H9 (cell line): ENCODE data around the gene THAP4. TPM values are rescaled to one million over a fixed set of nuclear protein-coding genes. Genes with fewer than 3 reads are reported as not detected.

Experiments used
- DNase-seq: peaks from one replicate; pipeline ENCODE4 v3.0.0-alpha.2; 2017
- H2AFZ ChIP-seq: one replicate; pipeline ENCODE4 v1.6.1; 2013; ENCODE audit warnings: mild to moderate bottlenecking, low read length, control low read depth, moderate library complexity
- H2AK5ac ChIP-seq: 2 replicates; pipeline ENCODE4 v1.6.1; 2013; ENCODE audit warnings: low read length, control low read depth, mixed read lengths; ENCODE audit not compliant: insufficient read length
- H2BK120ac ChIP-seq: one replicate; pipeline ENCODE4 v1.6.1; 2013; ENCODE audit warnings: low read depth, mild to moderate bottlenecking, low read length, control low read depth, inconsistent platforms; ENCODE audit not compliant: poor library complexity, severe bottlenecking
- H2BK12ac ChIP-seq: 2 replicates; pipeline ENCODE4 v1.6.1; 2013; ENCODE audit warnings: low read length, control low read depth, mixed read lengths, low read depth; ENCODE audit not compliant: insufficient read length
- H2BK15ac ChIP-seq: 2 replicates; pipeline ENCODE4 v1.6.1; 2013; ENCODE audit warnings: low read depth, low read length, control low read depth
- H2BK20ac ChIP-seq: one replicate; pipeline ENCODE4 v1.6.1; 2013; ENCODE audit warnings: low read depth, mild to moderate bottlenecking, low read length, control low read depth, inconsistent platforms; ENCODE audit not compliant: poor library complexity, severe bottlenecking
- H2BK5ac ChIP-seq: 2 replicates; pipeline ENCODE4 v1.6.1; 2013; ENCODE audit warnings: low read length, control low read depth, mixed read lengths; ENCODE audit not compliant: insufficient read length
- H3K14ac ChIP-seq: 2 replicates; pipeline ENCODE4 v1.6.1; 2013; ENCODE audit warnings: low read length, control low read depth; ENCODE audit not compliant: insufficient read depth
- H3K18ac ChIP-seq: 2 replicates; pipeline ENCODE4 v1.6.1; 2013; ENCODE audit warnings: low read depth, mild to moderate bottlenecking, mixed read lengths, low read length, control low read depth; ENCODE audit not compliant: insufficient read length
- H3K23ac ChIP-seq: 2 replicates; pipeline ENCODE4 v1.6.1; 2013; ENCODE audit warnings: low read length, control low read depth, mixed read lengths, low read depth; ENCODE audit not compliant: insufficient read length
- H3K23me2 ChIP-seq: 2 replicates; pipeline ENCODE4 v1.6.1; 2013; ENCODE audit warnings: low read depth, mild to moderate bottlenecking, mixed read lengths, low read length, control low read depth; ENCODE audit not compliant: insufficient read length, poor library complexity, severe bottlenecking
- H3K27ac ChIP-seq: 2 replicates; pipeline ENCODE4 v1.5.1; 2013; ENCODE audit warnings: low read length, control low read depth, mixed read lengths, low read depth; ENCODE audit not compliant: insufficient read length
- H3K27me3 ChIP-seq: 2 replicates; pipeline ENCODE4 v1.6.1; 2013; ENCODE audit warnings: low read length, control low read depth, inconsistent platforms; ENCODE audit not compliant: insufficient read depth
- H3K4ac ChIP-seq: 2 replicates; pipeline ENCODE4 v1.6.1; 2013; ENCODE audit warnings: low read depth, mild to moderate bottlenecking, control low read depth, inconsistent platforms, low read length, moderate library complexity
- H3K4me1 ChIP-seq: 2 replicates; pipeline ENCODE4 v1.6.1; 2013; ENCODE audit warnings: low read length, control low read depth, inconsistent platforms; ENCODE audit not compliant: insufficient read depth
- H3K4me2 ChIP-seq: 2 replicates; pipeline ENCODE4 v1.6.1; 2013; ENCODE audit warnings: low read length, control low read depth, mixed read lengths; ENCODE audit not compliant: insufficient read length, insufficient read depth
- H3K56ac ChIP-seq: 2 replicates; pipeline ENCODE4 v1.6.1; 2013; ENCODE audit warnings: low read depth, mild to moderate bottlenecking, mixed read lengths, low read length, control low read depth; ENCODE audit not compliant: insufficient read length
- H3K79me1 ChIP-seq: 2 replicates; pipeline ENCODE4 v1.6.1; 2013; ENCODE audit warnings: low read depth, mild to moderate bottlenecking, moderate library complexity, low read length, control low read depth, inconsistent platforms; ENCODE audit not compliant: insufficient read depth, poor library complexity, severe bottlenecking
- H3K79me2 ChIP-seq: 2 replicates; pipeline ENCODE4 v1.6.1; 2013; ENCODE audit warnings: low read length, control low read depth, inconsistent platforms; ENCODE audit not compliant: insufficient read depth
- H3K9ac ChIP-seq: 2 replicates; pipeline ENCODE4 v1.6.1; 2013; ENCODE audit warnings: low read length, control low read depth, mixed read lengths; ENCODE audit not compliant: insufficient read length; ENCODE audit errors: extremely low read depth
- H3K9me3 ChIP-seq: one replicate; pipeline ENCODE4 v1.6.1; 2013; ENCODE audit warnings: low read depth, low read length, inconsistent platforms; ENCODE audit not compliant: control insufficient read depth
- H3T11ph ChIP-seq: one replicate; pipeline ENCODE4 v1.6.1; 2013; ENCODE audit warnings: mild to moderate bottlenecking, low read length, control low read depth, inconsistent platforms
- H4K20me1 ChIP-seq: one replicate; pipeline ENCODE4 v1.6.1; 2013; ENCODE audit not compliant: control insufficient read depth, insufficient read length, insufficient read depth
- H4K5ac ChIP-seq: 2 replicates; pipeline ENCODE4 v1.6.1; 2013; ENCODE audit warnings: low read depth, mild to moderate bottlenecking, mixed read lengths, low read length, control low read depth; ENCODE audit not compliant: insufficient read length
- H4K8ac ChIP-seq: replicated peaks from 2 replicates; pipeline ENCODE4 v1.6.1; 2013; ENCODE audit warnings: low read length, control low read depth, mixed read lengths, low read depth; ENCODE audit not compliant: insufficient read length
- H4K91ac ChIP-seq: 2 replicates; pipeline ENCODE4 v1.6.1; 2013; ENCODE audit warnings: low read depth, mild to moderate bottlenecking, moderate library complexity, mixed read lengths, low read length, control low read depth; ENCODE audit not compliant: insufficient read length
- H3K27ac Mint-ChIP-seq, 3 experiments: 2 replicates in 2 of 3; 3 replicates in 1 of 3; pipeline ENCODE4 v1.8.0; 2020 to 2021; ENCODE audit warnings: mixed read lengths in 3 of 3, mild to moderate bottlenecking in 1 of 3, moderate library complexity in 1 of 3
- H3K27me3 Mint-ChIP-seq: 2 replicates; pipeline ENCODE4 v1.8.0; 2021; ENCODE audit warnings: low read depth, mild to moderate bottlenecking, moderate library complexity, mixed read lengths
- H3K36me3 Mint-ChIP-seq, 3 experiments: 2 replicates in 2 of 3; 3 replicates in 1 of 3; pipeline ENCODE4 v1.8.0; 2020 to 2021; ENCODE audit warnings: low read depth in 3 of 3, mixed read lengths in 3 of 3; ENCODE audit not compliant: insufficient read depth in 1 of 3
- H3K4me1 Mint-ChIP-seq, 2 experiments: 2 replicates each; pipeline ENCODE4 v1.8.0; 2020; ENCODE audit warnings: mixed read lengths in 2 of 2
- H3K4me3 Mint-ChIP-seq, 2 experiments: 2 replicates in 1 of 2; 3 replicates in 1 of 2; pipeline ENCODE4 v1.8.0; 2020 to 2021; ENCODE audit warnings: mild to moderate bottlenecking in 2 of 2, mixed read lengths in 2 of 2, moderate library complexity in 1 of 2
- H3K9me3 Mint-ChIP-seq, 2 experiments: 2 replicates in 1 of 2; 3 replicates in 1 of 2; pipeline ENCODE4 v1.8.0; 2020; ENCODE audit warnings: mild to moderate bottlenecking in 2 of 2, mixed read lengths in 2 of 2, moderate library complexity in 1 of 2
- CTCF ChIP-seq: fragments of 200-600 bp; sonication (generic); conservative IDR thresholded peaks from 3 replicates; pipeline ENCODE4 v1.8.0; 2021; ENCODE audit warnings: antibody characterized with exemption, mild to moderate bottlenecking
- WGBS: extraction: QIAGEN DNeasy Blood & Tissue Kit; methylation state at CpG from one replicate; pipeline ENCODE4 v1.1.7; 2013; ENCODE audit warnings: missing lambda C conversion rate, low lambda C conversion rate, mixed read lengths; ENCODE audit not compliant: insufficient read length; ENCODE audit errors: extremely low coverage; 5-methylcytosine and 5-hydroxymethylcytosine counted together
- total RNA-seq: library from RNA; stranded (reverse); gene quantifications from 2 replicates; pipeline ENCODE4 v1.2.1, GENCODE V29; 2021

THAP4 gene
- total RNA-seq, 1 experiment from 2014 or later: 70.6 TPM

- Histone ChIP-seq H4K91ac (no peak overlapping the region), H3K27ac (no peak overlapping the region), H3K79me1 (peaks cover 2% of the 10 kb centered on the region), H3K4ac (no peak overlapping the region), H2BK15ac (no peak overlapping the region), H3K79me2 (no peaks in the 10 kb centered on the region), H4K5ac (no peak overlapping the region), H2AK5ac (no peak overlapping the region), H3K9ac (no peak overlapping the region), H3K56ac (no peak overlapping the region), H3K18ac (no peak overlapping the region), H3K9me3 (no peaks in the 10 kb centered on the region), H2BK12ac (no peak overlapping the region), H3K4me2 (peak overlapping the region; percentile 23), H3K27me3 (no peaks in the 10 kb centered on the region), H3K14ac (no peak overlapping the region; the same call in 1 of the 2 replicates), H4K8ac (no peak overlapping the region), H3T11ph (no peak overlapping the region), H4K20me1 (no peaks in the 10 kb centered on the region), H3K23me2 (no peaks in the 10 kb centered on the region), H2BK120ac (no peak overlapping the region), H3K4me1 (no peaks in the 10 kb centered on the region), H2BK5ac (no peak overlapping the region), H2AFZ (no peak overlapping the region), H3K23ac (no peak overlapping the region), H2BK20ac (no peak overlapping the region)
- Mint-ChIP-seq H3K4me1 (peaks cover 0 to 20% of the 10 kb centered on the region in 2 experiments; a peak in 3 of 4 replicates), H3K27me3 (no peaks in the 10 kb centered on the region), H3K4me3 (peak overlapping the region in 1 of 2 experiments; percentile 68; a peak in 3 of 5 replicates), H3K36me3 (peaks cover 5 to 16% (median 12%) of the 10 kb centered on the region in 3 experiments), H3K27ac (peak overlapping the region in 1 of 3 experiments; percentile 5; a peak in 3 of 7 replicates), H3K9me3 (no peaks in the 10 kb centered on the region)
- peak; percentile 31 for DNase-seq
- WGBS: no CpG with 5 or more reads among the region's 23 CpGs
- TF ChIP-seq CTCF: no peak
Observed at GRCh38 chr2:241569831-241570281, 67.1 kb downstream of the THAP4 start.
